UCSD-AML1 (cell line): ENCODE measurements around the gene ARPC4.
A peak's percentile ranks its signal among the peaks of the same experiment; 100 is the strongest.

Source experiments
- DNase-seq: peaks from one replicate; lab custom pipeline; 2025; ENCODE audit not compliant: unreplicated experiment; lab: John Stamatoyannopoulos, UW

The ARPC4 gene

DNA sequence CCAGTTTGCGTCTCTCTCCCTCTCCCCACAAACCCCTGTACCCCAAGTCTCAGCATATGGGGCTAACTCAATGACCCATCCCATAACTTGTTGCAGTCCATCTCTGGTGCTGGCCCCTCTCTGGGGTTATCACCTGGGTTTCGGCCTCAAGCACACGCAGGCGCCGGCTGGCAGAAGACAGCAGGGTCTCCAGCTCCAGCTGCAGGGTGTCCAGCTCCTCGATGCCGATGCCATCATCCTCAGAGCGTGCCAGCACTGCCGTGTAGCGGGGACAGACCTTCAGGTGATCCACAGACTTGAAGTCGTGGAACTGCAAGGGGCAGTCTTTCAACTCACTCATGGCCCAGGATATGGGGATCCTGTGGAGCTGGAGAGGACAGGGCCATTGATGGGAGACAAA, 1.8 kb upstream of the ARPC4 start:
- no peak for DNase-seq

DNA sequence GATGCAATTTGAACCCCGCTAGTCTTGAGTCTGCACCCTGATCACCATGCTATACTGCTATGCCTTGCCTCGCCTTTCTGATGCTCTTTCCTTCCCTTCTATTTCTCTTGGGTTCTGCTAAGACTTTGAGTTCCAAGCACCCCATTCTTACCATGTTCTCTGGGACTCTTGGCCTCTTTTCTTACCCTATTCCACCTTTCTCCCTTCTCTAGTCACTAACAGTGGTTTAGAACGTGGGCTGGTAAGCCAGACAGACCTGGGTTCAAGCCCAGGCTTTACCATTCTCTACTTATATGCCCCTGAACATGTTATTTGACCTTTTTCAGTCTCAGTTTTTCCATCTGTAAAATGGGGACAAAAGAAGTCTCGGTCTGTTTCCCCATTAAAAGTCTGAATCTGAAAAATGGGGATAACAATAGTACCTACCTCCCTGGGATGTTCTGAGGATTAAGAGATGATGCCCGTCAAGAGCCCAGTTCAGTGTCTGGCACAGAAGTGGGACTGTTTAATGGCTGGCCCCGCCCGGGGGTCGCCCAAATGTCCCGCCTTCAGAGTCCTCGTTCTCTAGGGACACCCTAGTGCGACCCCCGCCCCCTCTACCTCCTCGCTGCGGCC, 985 bp upstream of the ARPC4 start:
- DNase-seq: no peak

DNA sequence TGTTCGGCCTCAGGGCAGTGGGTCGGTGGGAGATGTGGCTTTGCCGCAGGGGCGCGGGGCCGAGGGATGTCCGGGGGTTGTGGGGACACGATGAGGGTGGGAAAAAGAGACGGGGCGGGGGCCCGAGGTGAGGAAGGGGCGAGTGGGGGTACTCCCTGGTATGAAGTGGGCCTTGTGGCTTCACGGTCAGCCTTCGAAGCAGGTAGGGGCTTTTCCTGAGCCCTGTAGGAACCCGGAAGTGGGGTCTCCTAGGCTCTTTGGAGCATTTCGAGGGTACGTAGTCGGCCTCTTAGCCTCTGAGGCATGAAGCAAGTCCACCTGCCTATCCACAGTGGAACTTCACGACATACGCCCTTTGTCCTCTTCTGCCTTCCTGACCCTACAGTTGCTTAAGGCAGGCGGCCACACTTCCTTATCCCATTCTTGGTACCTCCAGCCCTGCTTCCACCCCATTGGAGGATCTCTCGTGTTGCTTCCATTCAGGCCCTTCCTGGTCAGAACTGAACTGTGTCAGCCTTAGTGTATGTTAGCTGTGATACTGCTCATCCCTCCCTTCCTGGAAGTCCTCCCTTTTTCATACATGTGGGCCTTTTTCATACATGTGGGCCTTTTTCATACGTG, 389 bp downstream of the ARPC4 start:
- peak; percentile 72 for DNase-seq

DNA sequence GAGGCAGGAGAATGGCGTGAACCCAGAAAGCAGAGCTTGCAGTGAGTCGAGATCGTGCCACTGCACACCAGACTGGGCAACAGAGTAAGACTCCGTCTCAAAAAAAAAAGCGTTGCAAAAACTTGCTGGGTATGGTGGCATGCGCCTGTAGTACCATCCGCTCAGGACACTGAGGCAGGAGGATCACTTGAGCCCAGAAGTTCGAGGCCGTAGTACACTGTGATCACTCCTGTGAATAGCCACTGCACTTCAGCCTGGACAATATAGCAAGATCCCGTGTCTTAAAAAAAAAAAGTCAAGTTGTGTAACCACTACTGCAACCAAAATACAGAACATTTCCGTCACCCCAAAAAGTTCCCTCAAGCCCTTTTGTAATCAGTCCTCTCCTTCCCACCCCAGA, 1.5 kb downstream of the ARPC4 start:
- no peak for DNase-seq

DNA sequence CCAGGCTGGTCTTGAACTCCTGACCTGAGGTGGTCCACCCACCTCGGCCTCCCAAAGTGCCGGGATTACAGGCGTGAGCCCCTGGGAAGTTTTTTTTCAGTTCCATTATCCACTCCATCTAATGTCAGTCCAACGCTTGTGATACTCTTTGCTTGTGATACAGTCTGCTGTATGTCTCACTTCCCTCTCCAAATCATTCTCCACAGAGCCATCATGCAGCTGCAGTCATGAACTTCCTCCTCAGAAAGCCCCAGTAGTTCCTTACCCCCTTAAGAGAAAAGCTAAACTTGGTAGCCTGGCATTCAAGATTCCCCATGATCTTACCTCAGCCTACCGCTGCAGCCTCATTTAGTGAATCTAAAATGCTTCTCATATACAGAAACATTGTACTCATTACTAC, 2.3 kb downstream of the ARPC4 start:
- DNase-seq: no peak

DNA sequence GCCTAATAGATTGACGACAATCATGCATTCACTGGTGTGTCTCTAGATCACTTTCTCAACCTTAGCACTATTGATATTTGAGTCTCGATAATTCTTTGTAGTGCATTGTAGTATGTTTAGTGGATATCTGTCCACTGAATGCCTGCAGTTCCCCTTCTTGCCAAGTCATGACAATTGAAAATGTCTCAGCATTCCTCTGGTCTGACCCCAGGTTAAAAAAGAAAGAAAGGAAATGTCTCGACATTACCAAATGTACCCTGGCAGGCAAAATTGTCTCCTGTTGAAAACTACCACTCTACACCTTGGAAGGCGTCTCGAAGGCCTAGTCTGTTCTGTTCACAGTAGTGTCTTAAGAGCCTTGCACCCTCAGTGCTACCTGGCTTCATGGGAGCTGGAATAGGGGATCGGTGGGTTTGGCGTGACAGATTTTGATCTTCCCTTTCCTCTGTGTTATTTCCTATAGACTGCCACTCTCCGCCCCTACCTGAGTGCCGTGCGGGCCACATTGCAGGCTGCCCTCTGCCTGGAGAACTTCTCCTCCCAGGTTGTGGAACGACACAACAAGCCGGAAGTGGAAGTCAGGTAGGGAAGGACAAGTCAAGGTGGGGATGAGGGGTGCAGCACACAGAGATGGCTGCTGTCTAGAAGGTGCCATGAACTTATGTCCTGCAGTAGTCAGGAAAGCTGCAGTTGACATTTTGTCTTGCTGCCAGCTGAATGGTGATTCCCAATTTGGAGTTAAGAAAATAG, 4.5 kb downstream of the ARPC4 start:
- DNase-seq: no peak

DNA sequence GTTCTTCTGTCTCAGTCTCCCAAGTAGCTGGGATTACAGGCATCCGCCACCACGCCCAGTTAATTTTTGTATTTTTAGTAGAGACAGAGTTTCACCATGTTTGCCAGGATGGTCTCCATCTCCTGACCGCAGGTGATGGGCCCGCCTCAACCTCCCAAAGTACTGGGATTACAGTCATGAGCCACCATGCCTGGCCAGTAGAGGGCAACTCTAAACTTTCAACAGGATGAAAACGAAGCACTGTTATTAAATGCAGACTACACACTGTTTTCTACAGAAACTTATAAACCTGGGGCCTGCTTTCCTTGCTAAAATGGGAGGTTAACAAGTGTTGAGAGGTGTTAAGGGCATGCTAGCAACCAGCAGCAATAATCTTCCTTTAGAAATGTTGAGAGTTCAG, 7.6 kb downstream of the ARPC4 start:
- no peak for DNase-seq

DNA sequence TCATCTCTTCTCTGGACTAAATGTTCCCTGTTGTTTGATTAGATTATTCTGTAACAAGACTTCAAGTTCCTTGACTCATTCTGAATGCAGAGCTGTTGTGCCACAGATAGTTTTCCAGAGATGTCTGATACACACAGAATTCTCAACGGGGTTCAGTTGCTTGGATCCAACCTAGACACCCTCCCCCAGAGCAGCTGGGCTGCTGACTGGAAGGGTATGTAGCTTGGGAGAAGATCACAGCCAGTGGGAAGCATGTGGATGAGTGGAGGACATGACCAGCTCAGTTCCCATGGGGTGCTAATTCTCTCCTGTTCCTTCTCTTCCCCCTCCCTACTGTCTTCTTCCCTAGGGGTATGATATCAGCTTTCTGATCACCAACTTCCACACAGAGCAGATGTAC, 10.6 kb downstream of the ARPC4 start:
- DNase-seq: no peak

DNA sequence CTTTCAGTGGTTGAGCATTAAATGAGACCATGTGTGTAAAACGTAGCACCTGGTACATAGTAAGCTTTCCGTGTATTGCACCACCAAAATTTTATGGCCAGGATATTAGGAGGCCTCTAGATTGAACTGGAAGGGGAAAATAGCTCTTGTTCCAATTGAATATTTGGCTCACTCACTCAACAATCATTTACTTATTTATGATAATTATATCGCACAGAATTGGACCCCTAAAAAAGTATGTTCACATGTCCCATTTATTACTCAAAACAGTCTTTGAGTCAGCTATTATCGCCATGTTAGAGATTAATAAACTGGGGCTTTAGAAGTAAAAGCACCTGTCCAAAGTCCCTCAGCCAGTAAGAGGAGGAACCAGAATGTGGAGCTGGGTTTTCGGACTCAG, 12.1 kb downstream of the ARPC4 start:
- DNase-seq: no peak

DNA sequence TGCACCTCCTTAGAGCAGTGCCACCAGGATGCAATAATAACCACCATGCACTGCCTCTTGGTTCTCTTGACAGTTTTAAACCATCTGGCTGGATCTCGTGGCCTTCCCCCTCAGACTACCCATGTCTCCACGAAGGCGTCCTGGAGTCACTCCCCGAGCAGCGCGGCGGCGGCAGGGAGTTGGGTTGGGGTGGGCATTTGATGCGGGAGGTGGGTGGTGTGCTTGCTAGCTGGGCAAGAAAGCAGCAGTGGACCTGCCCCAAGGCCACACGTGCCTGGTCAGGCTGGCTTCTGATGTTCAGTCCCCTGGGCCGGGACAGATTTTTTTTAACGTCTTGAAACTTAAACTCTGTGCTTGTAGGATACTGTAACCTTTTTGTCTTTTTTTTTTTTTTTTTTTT, 13.3 kb downstream of the ARPC4 start:
- no peak for DNase-seq

DNA sequence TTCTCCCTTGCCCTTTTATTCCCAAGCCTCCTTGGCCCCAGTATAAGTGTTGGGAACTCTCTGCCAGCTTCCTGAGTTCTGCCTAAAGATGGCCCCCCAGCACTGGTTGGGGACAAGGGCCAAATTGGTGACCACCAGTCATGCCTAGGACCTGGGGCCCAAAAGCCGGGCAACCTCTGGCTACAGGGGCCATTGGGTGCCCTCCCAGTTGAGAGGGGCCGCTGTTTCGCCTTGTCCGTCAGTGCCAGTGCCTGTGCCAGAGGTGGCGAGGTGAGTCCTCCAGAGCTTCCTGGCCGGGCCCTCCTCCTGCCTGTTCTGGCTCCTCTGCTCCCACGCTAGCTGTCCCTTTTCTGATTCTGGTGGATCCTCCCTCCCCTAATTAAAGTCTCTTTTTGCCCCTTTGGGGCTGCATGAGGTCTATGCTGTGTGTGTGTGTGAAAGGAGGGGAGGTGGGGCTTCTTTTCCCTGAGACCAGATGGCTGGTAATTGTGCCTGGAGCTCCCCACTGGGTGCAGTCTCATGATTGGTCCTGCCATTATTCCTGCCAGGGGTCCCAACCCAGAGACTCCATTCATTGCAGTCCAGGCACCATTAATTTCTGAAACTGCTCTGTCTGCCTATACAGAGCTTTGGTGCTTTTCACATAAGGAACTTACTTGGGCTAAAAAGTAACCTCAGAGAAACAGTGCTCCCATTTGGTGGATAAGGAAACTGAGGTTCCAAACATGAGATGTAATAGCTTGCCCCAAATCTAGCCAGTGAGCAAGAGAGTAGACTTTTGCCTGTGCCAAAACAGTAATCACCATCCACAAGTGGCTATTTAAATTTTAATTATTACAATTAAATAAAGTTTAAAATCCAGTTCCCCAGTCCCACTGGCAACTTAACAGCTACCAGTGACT, 14.1 kb downstream of the ARPC4 start:
- DNase-seq: no peak

DNA sequence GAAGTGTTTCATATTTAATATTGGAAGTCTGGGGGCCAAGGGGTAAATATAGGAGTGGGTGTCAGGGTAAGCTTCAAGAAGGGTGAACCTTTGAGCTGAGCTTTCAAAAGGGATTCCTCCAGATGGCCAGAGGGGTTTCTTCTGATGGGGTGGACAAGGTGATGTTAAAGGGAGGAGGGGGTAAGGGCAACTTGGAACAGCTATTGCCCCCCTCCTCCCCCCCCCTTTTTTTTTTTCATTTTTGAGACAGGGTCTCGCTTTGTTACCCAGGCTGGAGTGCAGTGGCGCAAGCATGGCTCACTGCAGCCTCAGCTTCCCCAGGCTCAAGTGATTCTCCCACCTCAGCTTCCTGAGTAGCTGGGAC, 15.1 kb downstream of the ARPC4 start:
- no peak for DNase-seq

DNA sequence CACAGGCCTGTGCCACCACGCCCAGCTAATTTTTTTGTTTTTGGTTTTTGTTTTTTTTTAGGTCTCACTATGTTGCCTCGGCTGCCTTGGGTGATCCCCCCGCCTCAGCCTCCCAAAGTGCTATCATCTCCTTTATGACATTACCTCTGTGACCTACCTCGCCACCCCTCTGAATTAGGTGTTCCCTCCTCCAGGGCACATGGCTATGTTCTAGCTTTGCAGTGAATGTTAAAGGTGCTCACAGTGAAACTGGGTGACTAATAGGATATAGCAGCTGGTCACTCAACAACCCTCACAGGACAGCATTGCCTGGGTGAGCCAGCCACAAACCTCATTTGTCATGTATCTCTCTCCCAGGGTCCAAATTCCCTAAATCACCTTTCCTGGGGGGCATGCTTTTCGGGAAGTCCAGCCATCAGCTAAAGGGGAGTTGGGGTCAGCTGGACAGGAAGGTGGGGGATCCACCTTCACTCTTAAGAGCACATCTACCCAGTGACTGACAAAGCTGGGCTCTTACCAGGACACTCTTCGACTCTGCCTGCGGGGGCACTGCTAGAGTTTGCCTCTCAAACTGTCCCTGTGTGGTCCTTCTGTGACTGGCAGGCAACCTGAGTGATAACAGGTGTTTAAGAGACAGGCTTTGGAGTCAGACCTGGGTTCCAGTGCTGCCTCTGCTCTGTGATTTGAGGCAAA, 15.6 kb downstream of the ARPC4 start:
- peak; percentile 22 for DNase-seq

DNA sequence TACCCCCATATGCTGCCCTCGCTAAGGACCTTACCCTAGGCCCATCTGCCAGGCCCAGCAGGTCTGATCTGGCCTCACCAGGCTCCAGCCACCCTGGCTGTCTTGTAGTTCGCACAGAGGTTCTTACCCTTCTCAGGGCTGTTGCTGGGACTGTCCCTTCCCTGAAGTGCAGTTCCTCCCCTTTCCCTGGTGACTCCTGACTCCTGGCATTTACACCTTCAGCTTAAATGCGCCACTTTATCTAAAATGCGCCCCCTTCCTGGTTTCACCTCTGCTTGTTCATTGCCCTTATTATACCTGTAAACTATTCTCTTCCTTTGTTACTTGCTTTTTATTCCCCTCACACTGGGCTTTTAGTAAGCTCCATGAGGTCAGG, 16.3 kb downstream of the ARPC4 start:
- no peak for DNase-seq

DNA sequence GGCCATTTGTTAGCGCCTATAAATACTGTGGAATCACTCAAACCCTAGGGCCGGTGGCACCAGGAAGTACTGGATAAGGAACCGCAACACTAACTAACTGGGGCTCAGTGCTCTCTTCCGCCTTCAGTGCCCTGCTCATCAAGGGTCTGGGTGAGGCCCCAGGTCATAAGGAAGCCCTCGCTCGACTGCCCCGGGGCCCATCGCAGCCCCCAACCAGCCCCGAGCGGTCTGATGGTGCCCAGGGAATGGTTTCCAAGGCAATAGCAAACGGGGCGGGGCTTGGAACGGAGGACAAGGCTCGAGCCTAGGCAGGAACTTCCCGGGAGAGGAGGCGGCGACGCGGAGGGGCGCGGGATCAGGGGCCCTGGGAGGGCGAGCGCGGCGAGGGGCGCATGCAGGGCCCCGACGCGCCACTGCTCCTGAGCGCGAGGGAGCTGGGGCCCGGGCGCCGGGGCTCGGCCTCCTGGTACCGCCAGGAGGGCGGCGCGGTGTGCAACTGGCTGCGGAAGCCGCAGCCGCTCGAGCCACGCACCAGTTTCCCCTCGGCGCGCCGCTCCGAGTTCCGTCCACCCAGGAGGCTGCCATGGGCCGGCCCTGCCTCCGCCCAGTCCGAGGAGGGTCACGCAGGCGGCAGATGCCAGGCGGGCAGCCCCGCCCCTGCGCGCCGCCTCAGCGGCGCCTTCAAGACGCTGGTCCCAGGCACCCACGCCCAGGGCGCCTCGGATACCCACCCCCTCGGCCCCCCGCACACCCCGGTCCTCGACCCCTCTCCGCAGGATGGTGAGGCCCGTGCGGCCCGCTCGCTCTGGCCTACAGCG, 16.9 kb downstream of the ARPC4 start, which contains the start of gene TTLL3:
TSS of gene TTLL3 (plus strand) at position 648 of the 818 bp plus-strand sequence. CDS start 400 bp downstream, outside the sequence.
- DNase-seq: no peak

DNA sequence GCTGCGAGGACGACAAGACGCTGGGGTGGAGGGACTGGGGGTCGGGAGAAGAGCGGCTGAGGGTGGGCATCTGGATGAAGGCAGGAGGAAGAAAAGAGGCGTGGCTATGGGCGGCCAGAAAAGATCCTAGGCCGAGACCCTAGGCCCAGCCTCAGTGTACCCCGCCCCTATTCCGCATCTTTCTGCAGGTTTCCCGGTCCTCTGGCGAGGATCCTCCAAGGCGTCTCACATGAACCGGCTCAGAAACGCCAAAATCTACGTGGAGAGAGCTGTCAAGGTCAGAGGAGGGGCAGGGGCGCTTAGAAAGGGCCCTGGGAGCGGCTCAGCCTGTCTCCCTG, 17.5 kb downstream of the ARPC4 start:
- DNase-seq: no peak

DNA sequence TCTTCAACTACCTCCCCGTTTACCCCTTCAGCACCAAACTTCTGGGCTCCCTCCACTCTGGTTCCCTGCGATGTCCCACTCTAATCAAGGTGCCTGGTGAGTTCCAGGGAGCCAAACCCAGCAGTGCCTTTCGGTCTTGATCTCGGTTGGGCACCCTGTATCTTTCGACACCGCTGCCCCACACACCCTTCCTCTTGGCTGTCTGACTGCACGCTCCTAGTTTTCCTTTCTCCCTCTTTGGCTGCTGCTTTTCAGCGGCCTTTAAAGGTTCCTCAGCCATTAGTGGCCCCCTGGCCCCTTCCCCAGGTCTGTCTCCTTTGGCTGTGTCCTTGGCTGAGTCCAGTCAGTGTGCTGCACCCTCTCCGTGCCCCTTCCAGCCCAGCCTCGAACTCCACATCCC, 18.0 kb downstream of the ARPC4 start:
- DNase-seq: no peak

DNA sequence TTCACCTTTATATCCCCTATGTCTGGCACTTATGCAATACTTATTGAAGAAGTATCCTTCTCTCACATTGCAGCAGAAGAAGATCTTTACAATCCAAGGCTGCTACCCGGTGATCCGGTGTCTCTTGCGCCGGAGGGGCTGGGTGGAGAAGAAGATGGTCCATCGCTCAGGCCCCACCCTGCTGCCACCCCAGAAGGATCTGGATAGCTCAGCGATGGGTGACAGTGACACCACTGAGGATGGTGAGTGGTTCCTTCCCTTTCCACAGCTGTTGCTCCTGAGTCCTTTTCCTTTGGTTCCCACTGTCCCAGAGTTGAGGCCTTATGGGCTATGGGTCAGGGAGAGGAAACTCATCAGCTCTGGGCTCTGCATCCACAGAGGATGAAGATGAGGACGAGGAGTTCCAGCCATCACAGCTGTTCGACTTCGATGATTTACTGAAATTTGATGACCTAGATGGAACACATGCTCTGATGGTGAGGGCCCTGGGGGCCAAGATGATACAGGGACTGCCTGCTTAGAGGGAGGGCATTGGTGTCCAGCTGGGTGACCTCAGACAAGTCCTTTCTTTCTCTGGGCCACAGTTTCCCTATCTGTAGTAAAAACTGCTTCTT, 20.1 kb downstream of the ARPC4 start:
- no peak for DNase-seq

DNA sequence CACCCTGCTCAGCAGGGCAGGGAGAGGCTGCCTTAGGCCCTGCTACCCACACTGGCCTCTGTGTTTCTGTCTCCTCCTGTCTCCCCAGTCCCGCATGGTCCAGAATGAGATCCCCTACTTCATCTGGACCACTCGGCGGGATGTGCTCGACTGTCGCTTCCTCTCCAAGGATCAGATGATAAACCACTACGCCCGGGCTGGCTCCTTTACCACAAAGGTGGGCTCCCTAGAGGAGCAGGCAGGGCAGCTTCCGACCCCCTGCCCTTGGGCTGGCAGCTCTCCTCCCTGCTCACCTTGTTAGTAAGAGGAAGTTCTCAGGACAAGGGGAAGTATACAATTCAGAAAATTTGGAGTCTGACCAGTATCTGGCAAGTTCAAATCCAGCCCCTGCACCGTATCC, 23.1 kb downstream of the ARPC4 start:
- no peak for DNase-seq

DNA sequence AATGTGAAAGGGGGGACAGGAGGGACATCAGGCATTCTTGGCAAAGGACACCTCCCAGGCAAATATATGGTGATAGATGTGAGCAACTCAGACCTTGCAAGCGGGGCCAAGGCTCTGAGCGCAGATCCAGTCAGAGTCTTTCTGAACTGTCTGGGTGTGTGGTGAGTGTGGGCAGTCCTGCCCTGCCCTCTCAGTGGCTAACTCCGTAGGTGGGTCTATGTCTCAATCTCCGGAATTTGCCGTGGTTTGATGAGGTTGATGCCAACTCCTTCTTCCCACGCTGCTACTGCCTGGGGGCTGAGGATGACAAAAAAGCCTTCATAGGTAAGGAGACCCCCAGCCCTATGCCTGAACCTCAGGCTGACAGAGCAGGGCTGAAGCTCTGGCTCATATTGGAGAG, 24.6 kb downstream of the ARPC4 start:
- DNase-seq: no peak
